Neural crest cell (in vitro differentiated cells): ENCODE data around the gene PRDM8. TPM values are rescaled to one million over a fixed set of nuclear protein-coding genes. Genes with fewer than 3 reads are reported as not detected.

Source experiments
- DNase-seq: peaks from one replicate; pipeline ENCODE4 v3.0.0; 2021; ENCODE audit warnings: low read depth, mixed read lengths, low spot score
- H3K27ac Mint-ChIP-seq: one replicate; pipeline ENCODE4 v1.8.0; 2021; ENCODE audit warnings: mild to moderate bottlenecking, mixed read lengths; ENCODE audit not compliant: unreplicated experiment
- H3K27me3 Mint-ChIP-seq: 2 replicates; pipeline ENCODE4 v1.8.0; 2021; ENCODE audit warnings: low read depth, mild to moderate bottlenecking, mixed read lengths
- H3K36me3 Mint-ChIP-seq: 2 replicates; pipeline ENCODE4 v1.8.0; 2021; ENCODE audit warnings: low read depth, mild to moderate bottlenecking, mixed read lengths
- H3K4me1 Mint-ChIP-seq: 2 replicates; pipeline ENCODE4 v1.8.0; 2021; ENCODE audit warnings: mixed read lengths
- H3K4me3 Mint-ChIP-seq: one replicate; pipeline ENCODE4 v1.8.0; 2021; ENCODE audit warnings: mild to moderate bottlenecking, mixed read lengths
- H3K9me3 Mint-ChIP-seq: 2 replicates; pipeline ENCODE4 v1.8.0; 2021; ENCODE audit warnings: mixed read lengths
- CTCF ChIP-seq: fragments of 200-600 bp; sonication (generic); conservative IDR thresholded peaks from 2 replicates; pipeline ENCODE4 v1.5.0; 2021; ENCODE audit warnings: antibody characterized with exemption, mild to moderate bottlenecking
- total RNA-seq: library from RNA; stranded (reverse); gene quantifications from 2 replicates; pipeline ENCODE4 v1.2.1, GENCODE V29; 2021

The PRDM8 gene
- total RNA-seq, 1 donor from 2014 or later: 2.6 TPM

- Mint-ChIP-seq H3K36me3 (peaks cover 2% of the 10 kb centered on the region), H3K4me1 (no peaks in the 10 kb centered on the region), H3K27me3 (peaks cover 5% of the 10 kb centered on the region), H3K9me3 (no peaks in the 10 kb centered on the region), H3K4me3 (no peak overlapping the region), H3K27ac (no peak overlapping the region)
- DNase-seq: no peak
- TF ChIP-seq CTCF: no peak
Observed at GRCh38 chr4:80155316-80155982, 41.9 kb upstream of the PRDM8 start.

- peaks cover 2% of the 10 kb centered on the region for H3K36me3 Mint-ChIP-seq
- no peak overlapping the region for H3K4me3 Mint-ChIP-seq
Observed at GRCh38 chr4:80156410-80156809, 40.9 kb upstream of the PRDM8 start.

GRCh38 chr4:80161413-80162058 is 35.8 kb upstream of the PRDM8 start:
- DNase-seq: no peak
- no peak for TF ChIP-seq CTCF
- Mint-ChIP-seq H3K4me3 (no peak overlapping the region), H3K9me3 (no peaks in the 10 kb centered on the region), H3K36me3 (peaks cover 2% of the 10 kb centered on the region), H3K27me3 (peaks cover 27% of the 10 kb centered on the region), H3K4me1 (no peaks in the 10 kb centered on the region), H3K27ac (no peak overlapping the region)

More at GRCh38 chr4:80156410-80156809, 40.9 kb upstream of the PRDM8 start:
- no peak for TF ChIP-seq CTCF
- H3K27me3 Mint-ChIP-seq: peaks cover 3% of the 10 kb centered on the region
- H3K4me1 Mint-ChIP-seq: no peaks in the 10 kb centered on the region
- no peak for DNase-seq
- no peak overlapping the region for H3K27ac Mint-ChIP-seq
- no peaks in the 10 kb centered on the region for H3K9me3 Mint-ChIP-seq

GRCh38 chr4:80162418-80162817 is 34.9 kb upstream of the PRDM8 start:
- Mint-ChIP-seq H3K4me3 (no peak overlapping the region), H3K27me3 (peaks cover 32% of the 10 kb centered on the region), H3K36me3 (peaks cover 2% of the 10 kb centered on the region), H3K27ac (no peak overlapping the region), H3K9me3 (no peaks in the 10 kb centered on the region), H3K4me1 (no peaks in the 10 kb centered on the region)
- no peak for DNase-seq
- TF ChIP-seq CTCF: no peak

GRCh38 chr4:80165855-80166254 is 31.4 kb upstream of the PRDM8 start:
- TF ChIP-seq CTCF: no peak
- Mint-ChIP-seq H3K4me1 (no peaks in the 10 kb centered on the region), H3K36me3 (no peaks in the 10 kb centered on the region), H3K27me3 (peaks cover 42% of the 10 kb centered on the region), H3K27ac (no peak overlapping the region), H3K4me3 (no peak overlapping the region), H3K9me3 (no peaks in the 10 kb centered on the region)
- no peak for DNase-seq
